Measurements from ENCODE around the gene ZNF454. TPM values are rescaled to one million over a fixed set of nuclear protein-coding genes. Genes with fewer than 3 reads are reported as not detected.

Gene ZNF454
- total RNA-seq = 0.69 and 4.4 TPM in 2 replicates

- DNase-seq (ENCODE audit: low read depth) = peak; percentile 86
These were observed at the start of gene ZNF454 for GRCh38 chr5:178940569-178941360. TSS of gene ZNF454 (plus strand) at chr5:178941198. CDS start at chr5:178942792, 1,594 bp downstream.

GRCh38 chr5:178895615-178896571 is 45.1 kb upstream of the ZNF454 start, which contains the start of gene ZFP2:
TSS of gene ZFP2 (plus strand) at chr5:178895913. CDS start at chr5:178931314, 35,401 bp downstream.
- DNase-seq (ENCODE audit: low read depth) = peak; percentile 18

DNA sequence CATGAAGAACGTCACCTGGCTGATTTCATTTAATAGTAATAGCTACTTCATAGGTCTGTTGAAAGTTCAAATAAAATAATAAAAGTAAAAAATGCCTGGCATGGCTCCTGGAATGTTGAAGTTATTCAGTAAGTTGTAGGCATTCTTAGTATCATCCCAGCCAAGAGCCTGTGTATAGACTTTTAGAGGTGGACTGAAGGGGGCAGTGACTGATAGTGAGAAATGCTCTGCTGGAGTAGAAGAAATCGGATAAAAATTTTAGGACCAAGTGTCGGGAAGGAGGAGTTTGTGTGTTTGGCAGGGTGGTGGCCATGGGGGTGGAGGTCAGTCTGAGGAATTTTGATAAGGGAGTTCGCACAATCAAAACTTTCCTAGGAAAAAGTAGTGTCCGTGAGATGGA is 41.7 kb upstream of the ZNF454 start:
- DNase-seq (ENCODE audit: low read depth) = no peak

DNA sequence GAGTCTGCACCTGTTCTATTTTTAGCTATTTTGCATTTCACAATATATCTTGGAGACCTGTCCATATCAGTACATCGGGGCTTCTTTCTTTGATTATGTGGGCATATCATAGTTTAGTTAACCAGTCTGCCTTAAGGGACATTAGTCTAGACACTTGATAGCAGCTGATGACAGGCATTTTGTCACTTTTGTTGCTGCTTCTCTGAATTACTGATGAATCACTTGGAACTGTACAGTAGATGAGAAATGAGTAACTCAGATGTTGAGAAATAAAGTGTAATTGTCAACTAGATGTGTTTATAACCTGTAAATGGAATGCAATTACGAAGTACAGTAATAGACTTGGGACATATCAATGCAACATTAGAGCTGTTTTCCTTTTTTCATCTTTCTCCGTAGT is 38.1 kb upstream of the ZNF454 start:
- no peak for DNase-seq (ENCODE audit: low read depth)

- DNase-seq (ENCODE audit: low read depth) = no peak
These were observed 8.9 kb upstream of the ZNF454 start for GRCh38 chr5:178931846-178932760.

DNA sequence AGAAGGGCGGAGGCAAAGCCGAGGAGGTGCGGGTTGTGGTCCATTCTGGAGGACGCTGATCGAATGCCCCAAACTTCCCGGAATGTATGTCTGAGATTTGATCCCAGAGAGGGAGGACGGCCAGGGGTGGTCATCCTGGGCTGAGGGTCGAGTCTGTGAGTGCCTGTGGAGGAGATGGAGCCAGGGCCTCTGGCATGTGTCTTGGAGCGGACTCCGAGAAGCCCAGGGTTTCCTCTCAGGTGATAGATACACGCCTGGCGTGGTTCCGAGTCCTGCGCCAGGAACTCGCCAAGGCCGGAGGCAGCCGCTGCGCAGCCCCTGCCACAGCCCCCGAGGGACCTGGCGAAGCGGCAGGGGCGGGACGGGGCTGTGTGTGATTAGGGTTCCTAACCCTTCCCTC is 363 bp downstream of the ZNF454 start:
- no peak for DNase-seq (ENCODE audit: low read depth)

DNA sequence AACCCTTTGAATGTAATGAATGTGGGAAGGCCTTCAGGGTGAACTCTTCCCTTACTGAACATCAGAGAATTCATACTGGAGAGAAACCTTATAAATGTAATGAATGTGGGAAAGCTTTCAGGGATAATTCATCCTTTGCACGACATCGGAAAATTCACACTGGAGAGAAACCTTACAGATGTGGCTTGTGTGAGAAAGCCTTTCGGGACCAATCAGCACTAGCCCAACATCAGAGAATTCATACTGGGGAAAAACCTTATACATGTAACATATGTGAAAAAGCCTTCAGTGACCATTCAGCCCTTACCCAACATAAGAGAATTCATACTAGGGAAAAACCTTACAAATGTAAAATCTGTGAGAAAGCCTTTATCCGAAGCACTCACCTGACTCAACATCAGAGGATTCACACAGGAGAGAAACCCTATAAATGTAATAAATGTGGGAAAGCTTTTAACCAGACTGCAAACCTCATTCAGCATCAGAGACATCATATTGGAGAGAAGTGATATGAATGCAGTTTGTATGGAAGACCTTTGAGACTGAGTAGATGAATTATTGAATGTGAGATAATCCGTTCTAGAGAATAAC is 24.6 kb downstream of the ZNF454 start:
- DNase-seq (ENCODE audit: low read depth) = no peak

- no peak for DNase-seq (ENCODE audit: low read depth)
These were observed 40.4 kb downstream of the ZNF454 start for GRCh38 chr5:178981381-178981780.

DNA sequence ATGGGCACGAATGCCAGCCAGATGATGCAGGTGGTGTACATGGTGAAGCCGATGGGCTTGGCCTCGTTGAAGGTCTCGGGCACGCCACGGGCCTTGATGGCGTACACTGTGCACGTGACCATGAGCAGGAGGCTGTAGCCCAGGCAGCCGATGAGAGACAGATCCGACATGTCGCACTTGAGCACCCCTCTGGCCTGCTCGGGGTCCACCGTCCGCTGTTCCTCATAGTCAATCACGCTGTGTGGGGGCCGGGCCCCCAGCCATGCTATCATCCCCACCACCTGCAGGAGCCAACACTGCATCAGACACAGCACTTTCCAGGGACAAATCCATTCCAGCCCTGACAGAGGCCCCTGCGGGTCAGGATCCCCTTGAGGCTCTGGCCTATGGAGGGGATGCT is 41.9 kb downstream of the ZNF454 start:
- DNase-seq (ENCODE audit: low read depth) = no peak

DNA sequence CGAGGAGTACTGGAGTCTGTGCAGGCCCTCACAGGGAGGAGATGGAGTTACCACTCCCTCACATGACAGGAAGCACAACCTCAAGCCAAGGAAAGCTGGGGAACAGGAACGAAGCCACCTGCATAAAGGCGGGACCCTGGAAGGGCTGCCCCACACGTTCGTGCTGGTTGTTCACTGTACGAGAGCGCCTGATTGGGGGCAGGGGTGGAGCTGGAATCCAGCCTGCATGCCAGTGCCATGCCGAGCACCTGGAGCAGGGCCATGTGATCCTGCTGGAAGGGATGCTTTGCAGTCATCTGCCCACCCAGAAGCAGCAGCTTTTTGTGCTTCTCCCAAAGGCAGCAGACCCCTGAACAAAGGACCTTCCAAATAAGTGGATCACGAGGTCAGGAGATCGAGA is 42.7 kb downstream of the ZNF454 start:
- no peak for DNase-seq (ENCODE audit: low read depth)

DNA sequence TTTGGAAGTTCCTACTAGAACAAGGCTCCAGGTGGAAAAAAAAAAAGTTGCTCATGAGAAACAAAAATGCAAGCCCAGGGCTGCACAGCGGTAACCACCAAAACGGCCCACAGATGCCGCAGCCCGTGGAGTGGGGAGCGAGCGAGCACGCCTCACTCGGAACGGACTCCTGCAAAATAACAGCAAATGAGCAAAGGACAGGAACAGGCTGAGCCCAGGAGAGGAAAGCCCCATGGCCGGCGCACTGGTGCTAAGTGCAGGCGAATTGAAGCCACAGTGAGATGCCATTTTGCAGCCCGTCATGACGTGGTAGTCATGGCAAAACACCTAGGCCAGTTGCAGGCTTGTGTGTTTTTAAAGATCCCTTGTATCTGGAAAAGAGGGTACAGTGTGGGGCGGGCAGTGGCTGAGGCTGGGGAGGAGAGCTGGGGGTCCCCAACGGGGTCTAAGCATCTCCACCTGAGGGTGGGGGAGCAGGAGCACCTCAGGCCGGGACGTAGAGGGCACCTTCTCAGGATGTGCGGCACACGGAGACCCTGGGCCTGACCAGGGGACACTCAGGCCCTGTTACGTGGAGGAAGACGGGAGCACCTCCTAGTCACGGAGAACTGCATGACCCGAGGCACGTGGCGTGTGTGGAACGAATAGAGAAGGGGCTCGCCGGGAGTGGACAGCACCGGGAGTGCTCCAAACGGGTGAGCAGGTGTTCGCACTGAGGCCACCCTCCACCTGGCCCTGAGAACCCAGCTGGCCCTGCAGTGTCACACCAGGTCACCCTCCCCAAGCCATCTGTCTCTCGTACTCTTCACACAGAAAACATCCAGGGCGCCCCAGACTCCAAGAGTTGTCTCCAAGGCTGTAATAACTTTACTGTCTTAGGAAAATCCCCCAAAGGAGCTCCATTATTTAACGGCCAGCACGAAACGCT is 43.4 kb downstream of the ZNF454 start:
- DNase-seq (ENCODE audit: low read depth) = no peak

DNA sequence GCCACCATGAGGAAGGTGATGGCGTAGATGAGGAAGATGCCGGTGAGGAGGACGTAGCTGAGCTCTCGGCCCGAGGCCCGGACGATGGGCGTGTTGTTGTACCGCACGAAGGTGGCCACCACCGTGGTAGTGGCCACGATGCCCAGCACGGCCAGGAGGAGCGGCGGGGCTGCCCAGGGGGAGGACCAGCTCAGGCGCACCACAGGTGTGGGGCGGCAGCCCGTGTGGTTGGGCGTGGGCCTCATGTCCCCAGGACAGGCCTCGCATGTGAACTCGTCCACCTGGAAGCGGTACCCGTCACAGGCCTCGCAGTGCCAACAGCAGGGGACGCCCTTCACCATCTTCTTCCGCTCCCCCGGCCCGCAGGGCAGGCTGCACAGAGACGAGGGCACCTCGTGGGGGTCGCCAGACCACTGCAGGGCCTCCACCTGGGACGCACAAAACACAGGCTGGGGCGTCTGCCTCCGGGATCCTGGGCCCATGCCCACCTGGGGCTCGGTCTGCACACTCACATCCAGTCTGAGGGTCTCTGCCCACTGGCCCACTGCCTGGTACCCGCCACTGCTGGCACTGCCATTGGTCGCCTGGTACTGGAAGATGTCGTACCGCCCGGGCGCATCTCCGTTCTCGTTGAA is 45.4 kb downstream of the ZNF454 start:
- DNase-seq (ENCODE audit: low read depth) = no peak

- DNase-seq (ENCODE audit: low read depth) = no peak
These were observed 47.6 kb downstream of the ZNF454 start for GRCh38 chr5:178988436-178989220.

- no peak for DNase-seq (ENCODE audit: low read depth)
These were observed 48.3 kb downstream of the ZNF454 start for GRCh38 chr5:178989311-178989710.

GRCh38 chr5:178990491-178990890 is 49.5 kb downstream of the ZNF454 start:
- DNase-seq (ENCODE audit: low read depth) = no peak

DNA sequence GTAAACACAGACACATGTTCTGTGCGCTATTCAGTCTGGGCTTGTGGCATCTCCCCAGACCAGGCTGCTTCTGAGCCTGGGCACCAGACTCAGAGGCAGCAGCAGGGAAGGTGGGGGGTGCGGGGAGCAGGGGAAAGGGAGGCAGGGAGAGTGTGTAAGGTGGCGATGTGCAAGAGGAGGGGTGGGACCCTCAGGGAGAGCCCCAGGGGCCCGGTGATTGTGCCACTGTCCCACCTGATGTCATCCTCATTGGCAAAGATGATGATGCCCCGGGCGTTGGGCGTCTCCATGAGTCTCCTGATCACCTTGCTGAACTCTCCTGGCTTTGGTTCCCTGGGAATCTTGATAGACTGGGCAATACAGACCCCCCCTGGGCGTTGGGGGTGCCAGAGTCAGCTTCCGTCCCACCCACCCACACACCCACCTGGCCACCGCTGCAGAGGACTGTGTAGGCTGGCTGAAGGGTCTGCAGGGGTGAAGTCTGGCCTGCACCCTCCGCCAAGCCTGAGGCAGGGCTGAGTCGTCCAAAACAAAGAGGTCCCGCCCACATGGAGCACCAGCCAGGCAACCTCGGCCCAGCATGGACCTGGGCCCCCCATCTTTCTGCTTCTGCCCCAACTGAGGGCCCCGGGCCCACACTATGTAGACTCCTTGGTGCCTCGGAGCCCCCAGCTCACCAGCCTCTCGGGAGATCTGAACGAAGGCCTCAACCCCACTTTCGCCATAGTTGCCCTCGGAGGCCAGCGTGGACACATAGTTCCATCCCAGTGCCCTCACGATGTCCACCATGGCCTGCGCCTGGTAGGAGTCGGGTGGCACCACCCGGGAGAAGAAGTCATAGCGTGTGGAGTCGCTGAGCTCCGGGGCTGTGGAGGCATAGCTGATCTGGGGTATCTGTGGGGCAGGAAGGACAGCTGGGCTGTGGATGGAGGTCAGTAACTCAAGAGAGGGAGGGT is 50.5 kb downstream of the ZNF454 start:
- DNase-seq (ENCODE audit: low read depth) = no peak

GRCh38 chr5:178992291-178992895 is 51.4 kb downstream of the ZNF454 start:
- DNase-seq (ENCODE audit: low read depth) = no peak

Measured in renal cortical epithelial cell (primary cell).